Measurements from ENCODE around the gene TUBGCP6.
"Not testable (repeated sequence)": the region's sequence is repeated elsewhere in the genome, so short reads cannot be mapped to it uniquely, and the experiment has no call there.

TUBGCP6 gene

GRCh38 chr22:50173311-50173982, 71.4 kb downstream of the TUBGCP6 start:
- Histone ChIP-seq H3K4me3 (ENCODE audit: low read depth, low read length) (no peak overlapping the region), H3K36me3 (ENCODE audit: control insufficient read depth, insufficient read depth, low read length) (no peaks in the 10 kb centered on the region), H3K4me1 (ENCODE audit: control insufficient read depth, insufficient read depth, low read length) (no peaks in the 10 kb centered on the region), H3K9me3 (ENCODE audit: control insufficient read depth, insufficient read depth, low read length) (no peaks in the 10 kb centered on the region), H3K27me3 (ENCODE audit: control insufficient read depth, insufficient read depth, low read length) (peaks cover 20% of the 10 kb centered on the region), H3K27ac (ENCODE audit: low read depth, low read length) (no peak overlapping the region), H3K9ac (ENCODE audit: low read depth, low read length) (no peak overlapping the region)

- Histone ChIP-seq H3K9ac (ENCODE audit: low read depth, low read length) (no peak overlapping the region), H3K9me3 (ENCODE audit: control insufficient read depth, insufficient read depth, low read length) (no peaks in the 10 kb centered on the region), H3K27me3 (ENCODE audit: control insufficient read depth, insufficient read depth, low read length) (peaks cover 21% of the 10 kb centered on the region), H3K4me1 (ENCODE audit: control insufficient read depth, insufficient read depth, low read length) (no peaks in the 10 kb centered on the region), H3K4me3 (ENCODE audit: low read depth, low read length) (no peak overlapping the region), H3K36me3 (ENCODE audit: control insufficient read depth, insufficient read depth, low read length) (no peaks in the 10 kb centered on the region), H3K27ac (ENCODE audit: low read depth, low read length) (no peak overlapping the region)
Measured at GRCh38 chr22:50171965-50172421, 72.8 kb downstream of the TUBGCP6 start.

GRCh38 chr22:50171319-50171964, 73.4 kb downstream of the TUBGCP6 start:
- no peak overlapping the region for H3K9ac ChIP-seq (ENCODE audit: low read depth, low read length)
- H3K4me1 ChIP-seq (ENCODE audit: control insufficient read depth, insufficient read depth, low read length): no peaks in the 10 kb centered on the region
- H3K27me3 ChIP-seq (ENCODE audit: control insufficient read depth, insufficient read depth, low read length): peaks cover 21% of the 10 kb centered on the region
- no peaks in the 10 kb centered on the region for H3K36me3 ChIP-seq (ENCODE audit: control insufficient read depth, insufficient read depth, low read length)
- H3K27ac ChIP-seq (ENCODE audit: low read depth, low read length): no peak overlapping the region
- H3K9me3 ChIP-seq (ENCODE audit: control insufficient read depth, insufficient read depth, low read length): no peaks in the 10 kb centered on the region
- peak overlapping the region; percentile 70; the same call in 1 of the 2 replicates for H3K4me3 ChIP-seq (ENCODE audit: low read depth, low read length)

GRCh38 chr22:50170453-50171318, 74.1 kb downstream of the TUBGCP6 start, which contains the start of gene PANX2:
Gene PANX2 (plus strand): TSS chr22:50170731. CDS start chr22:50170731, 0 bp downstream.
- Histone ChIP-seq H3K36me3 (ENCODE audit: control insufficient read depth, insufficient read depth, low read length) (no peaks in the 10 kb centered on the region), H3K27me3 (ENCODE audit: control insufficient read depth, insufficient read depth, low read length) (peaks cover 21% of the 10 kb centered on the region), H3K9ac (ENCODE audit: low read depth, low read length) (no peak within 1 kb of the TSS), H3K4me3 (ENCODE audit: low read depth, low read length) (peak within 1 kb of the TSS; percentile 70), H3K27ac (ENCODE audit: low read depth, low read length) (no peak within 1 kb of the TSS), H3K4me1 (ENCODE audit: control insufficient read depth, insufficient read depth, low read length) (no peaks in the 10 kb centered on the region), H3K9me3 (ENCODE audit: control insufficient read depth, insufficient read depth, low read length) (no peaks in the 10 kb centered on the region)

- H3K4me3 ChIP-seq (ENCODE audit: low read depth, low read length): peak overlapping the region; percentile 55; the same call in 1 of the 2 replicates
- H3K9ac ChIP-seq (ENCODE audit: low read depth, low read length): no peak overlapping the region
- H3K27me3 ChIP-seq (ENCODE audit: control insufficient read depth, insufficient read depth, low read length): peaks cover 21% of the 10 kb centered on the region
- no peaks in the 10 kb centered on the region for H3K9me3 ChIP-seq (ENCODE audit: control insufficient read depth, insufficient read depth, low read length)
- H3K36me3 ChIP-seq (ENCODE audit: control insufficient read depth, insufficient read depth, low read length): no peaks in the 10 kb centered on the region
- H3K27ac ChIP-seq (ENCODE audit: low read depth, low read length): no peak overlapping the region
- H3K4me1 ChIP-seq (ENCODE audit: control insufficient read depth, insufficient read depth, low read length): no peaks in the 10 kb centered on the region
Measured at GRCh38 chr22:50169774-50170341, 75.0 kb downstream of the TUBGCP6 start.

- Histone ChIP-seq H3K9ac (ENCODE audit: low read depth, low read length) (no peak overlapping the region), H3K4me3 (ENCODE audit: low read depth, low read length) (peak overlapping the region; percentile 55; the same call in 1 of the 2 replicates), H3K27ac (ENCODE audit: low read depth, low read length) (no peak overlapping the region), H3K9me3 (ENCODE audit: control insufficient read depth, insufficient read depth, low read length) (no peaks in the 10 kb centered on the region), H3K36me3 (ENCODE audit: control insufficient read depth, insufficient read depth, low read length) (no peaks in the 10 kb centered on the region), H3K27me3 (ENCODE audit: control insufficient read depth, insufficient read depth, low read length) (peaks cover 21% of the 10 kb centered on the region), H3K4me1 (ENCODE audit: control insufficient read depth, insufficient read depth, low read length) (no peaks in the 10 kb centered on the region)
Measured at GRCh38 chr22:50169181-50169759, 75.6 kb downstream of the TUBGCP6 start.

GRCh38 chr22:50168490-50169180, 76.2 kb downstream of the TUBGCP6 start:
- H3K27ac ChIP-seq (ENCODE audit: low read depth, low read length); H3K4me3 ChIP-seq (ENCODE audit: low read depth, low read length): not testable (repeated sequence)

GRCh38 chr22:50167689-50168489, 76.9 kb downstream of the TUBGCP6 start:
- no peak overlapping the region for H3K27ac ChIP-seq (ENCODE audit: low read depth, low read length)
- no peak overlapping the region for H3K4me3 ChIP-seq (ENCODE audit: low read depth, low read length)
- H3K9ac ChIP-seq (ENCODE audit: low read depth, low read length): no peak overlapping the region
- peaks cover 21% of the 10 kb centered on the region for H3K27me3 ChIP-seq (ENCODE audit: control insufficient read depth, insufficient read depth, low read length)
- no peaks in the 10 kb centered on the region for H3K36me3 ChIP-seq (ENCODE audit: control insufficient read depth, insufficient read depth, low read length)
- no peaks in the 10 kb centered on the region for H3K9me3 ChIP-seq (ENCODE audit: control insufficient read depth, insufficient read depth, low read length)
- no peaks in the 10 kb centered on the region for H3K4me1 ChIP-seq (ENCODE audit: control insufficient read depth, insufficient read depth, low read length)

More at GRCh38 chr22:50168490-50169180, 76.2 kb downstream of the TUBGCP6 start:
- not testable (repeated sequence) for H3K36me3 ChIP-seq (ENCODE audit: control insufficient read depth, insufficient read depth, low read length); H3K4me1 ChIP-seq (ENCODE audit: control insufficient read depth, insufficient read depth, low read length); H3K9me3 ChIP-seq (ENCODE audit: control insufficient read depth, insufficient read depth, low read length); H3K9ac ChIP-seq (ENCODE audit: low read depth, low read length)
- H3K27me3 ChIP-seq (ENCODE audit: control insufficient read depth, insufficient read depth, low read length): peaks cover 21% of the 10 kb centered on the region
